Umbilical cord (tissue), 2 donors: Measurements from ENCODE around the gene PSMB11. TPM values are rescaled to one million over a fixed set of nuclear protein-coding genes. Genes with fewer than 3 reads are reported as not detected.

Source experiments
- DNase-seq: peaks from one replicate; pipeline ENCODE4 v3.0.0-alpha.2; 2015; ENCODE audit warnings: low spot score
- total RNA-seq: library from RNA; depleted of rRNA; stranded (reverse); fragments of >200 nt; gene quantifications from one replicate; pipeline ENCODE4 v1.2.3, GENCODE V29; 2014; ENCODE audit warnings: low replicate concordance; ENCODE audit not compliant: insufficient read depth

Gene PSMB11
- total RNA-seq, 1 donor from 2014 or later: 2.2 TPM

- no peak for DNase-seq
Observed at GRCh38 chr14:23040100-23040499, 1.9 kb upstream of the PSMB11 start.

- DNase-seq: no peak
Observed at GRCh38 chr14:23041729-23042128, 283 bp upstream of the PSMB11 start.

GRCh38 chr14:23043145-23043544 lies 1.1 kb downstream of the PSMB11 start:
- DNase-seq: no peak

GRCh38 chr14:23043754-23044153 lies 1.7 kb downstream of the PSMB11 start:
- peak; percentile 59 for DNase-seq

- no peak for DNase-seq
Observed at GRCh38 chr14:23044840-23045239, 2.8 kb downstream of the PSMB11 start.

GRCh38 chr14:23045419-23046357 lies 3.7 kb downstream of the PSMB11 start:
- DNase-seq: no peak

- no peak for DNase-seq
Observed at GRCh38 chr14:23047034-23047634, 5.1 kb downstream of the PSMB11 start.

- DNase-seq: no peak
Observed at GRCh38 chr14:23047751-23048693, 6.0 kb downstream of the PSMB11 start.

GRCh38 chr14:23049011-23049410 lies 7.0 kb downstream of the PSMB11 start:
- no peak for DNase-seq

- DNase-seq: no peak
Observed at GRCh38 chr14:23051141-23052057, 9.4 kb downstream of the PSMB11 start.

- no peak for DNase-seq
Observed at GRCh38 chr14:23052182-23052623, 10.2 kb downstream of the PSMB11 start.

GRCh38 chr14:23052671-23053070 lies 10.7 kb downstream of the PSMB11 start:
- no peak for DNase-seq

- DNase-seq: no peak
Observed at GRCh38 chr14:23053426-23053825, 11.4 kb downstream of the PSMB11 start.

- no peak for DNase-seq
Observed at GRCh38 chr14:23054000-23054811, 12.2 kb downstream of the PSMB11 start.

GRCh38 chr14:23055147-23055550 lies 13.1 kb downstream of the PSMB11 start:
- no peak for DNase-seq

- peak; percentile 55 for DNase-seq
Observed at GRCh38 chr14:23055621-23056144, 13.7 kb downstream of the PSMB11 start.

- peak; percentile 64 for DNase-seq
Observed at GRCh38 chr14:23056145-23056955, 14.3 kb downstream of the PSMB11 start.

- DNase-seq: peak; percentile 88
Observed at GRCh38 chr14:23056956-23057756, 15.1 kb downstream of the PSMB11 start, which contains the start of gene CDH24. Gene CDH24 (minus strand): TSS chr14:23057520. CDS start chr14:23055733, 1,787 bp downstream.
